Osteocyte (in vitro differentiated cells): ENCODE data around the gene EMB. TPM values are rescaled to one million over a fixed set of nuclear protein-coding genes. Genes with fewer than 3 reads are reported as not detected.
"Not testable (repeated sequence)": the region's sequence is repeated elsewhere in the genome, so short reads cannot be mapped to it uniquely, and the experiment has no call there.

Source experiments
- DNase-seq: peaks from one replicate; pipeline ENCODE4 v3.0.0; 2021; ENCODE audit warnings: mixed read lengths; ENCODE audit not compliant: unreplicated experiment; ENCODE audit errors: extremely low spot score
- H3K27ac Mint-ChIP-seq: one replicate; pipeline ENCODE4 v1.8.0; 2021; ENCODE audit warnings: mild to moderate bottlenecking, mixed read lengths; ENCODE audit not compliant: unreplicated experiment
- H3K27me3 Mint-ChIP-seq: one replicate; pipeline ENCODE4 v1.8.0; 2021; ENCODE audit warnings: mixed read lengths; ENCODE audit not compliant: unreplicated experiment
- H3K36me3 Mint-ChIP-seq: one replicate; pipeline ENCODE4 v1.8.0; 2021; ENCODE audit warnings: mixed read lengths; ENCODE audit not compliant: unreplicated experiment
- H3K4me1 Mint-ChIP-seq: one replicate; pipeline ENCODE4 v1.8.0; 2021; ENCODE audit warnings: mixed read lengths; ENCODE audit not compliant: unreplicated experiment
- H3K4me3 Mint-ChIP-seq: one replicate; pipeline ENCODE4 v1.8.0; 2021; ENCODE audit warnings: mild to moderate bottlenecking, moderate library complexity, mixed read lengths; ENCODE audit not compliant: unreplicated experiment
- H3K9me3 Mint-ChIP-seq: one replicate; pipeline ENCODE4 v1.8.0; 2021; ENCODE audit warnings: mixed read lengths; ENCODE audit not compliant: unreplicated experiment
- CTCF ChIP-seq: fragments of 200-600 bp; sonication (generic); IDR thresholded peaks from 2 replicates; pipeline ENCODE4 v1.5.0; 2021; ENCODE audit warnings: antibody characterized with exemption, mild to moderate bottlenecking, moderate library complexity
- total RNA-seq: library from RNA; stranded (reverse); gene quantifications from 2 replicates; pipeline ENCODE4 v1.2.1, GENCODE V29; 2021

The EMB gene
- total RNA-seq, 1 donor from 2014 or later: 3.7 TPM

GRCh38 chr5:50463047-50463446 lies 22.0 kb upstream of the EMB start:
- peaks cover 15% of the 10 kb centered on the region for H3K9me3 Mint-ChIP-seq
- no peaks in the 10 kb centered on the region for H3K27me3 Mint-ChIP-seq
- H3K36me3 Mint-ChIP-seq: no peaks in the 10 kb centered on the region
- no peak for DNase-seq
- H3K27ac Mint-ChIP-seq: no peak overlapping the region
- no peaks in the 10 kb centered on the region for H3K4me1 Mint-ChIP-seq
- H3K4me3 Mint-ChIP-seq: no peak overlapping the region
- TF ChIP-seq CTCF: no peak

GRCh38 chr5:50462579-50462978 lies 21.5 kb upstream of the EMB start:
- H3K36me3 Mint-ChIP-seq, H3K4me1 Mint-ChIP-seq, H3K4me3 Mint-ChIP-seq, H3K27me3 Mint-ChIP-seq, DNase-seq, H3K27ac Mint-ChIP-seq: not testable (repeated sequence)
- H3K9me3 Mint-ChIP-seq: peaks cover 12% of the 10 kb centered on the region

- DNase-seq: not testable (repeated sequence)
These were observed 17.3 kb upstream of the EMB start for GRCh38 chr5:50458372-50458771.

GRCh38 chr5:50449241-50449640 lies 8.2 kb upstream of the EMB start:
- not testable (repeated sequence) for H3K27ac Mint-ChIP-seq, H3K27me3 Mint-ChIP-seq, DNase-seq, H3K4me3 Mint-ChIP-seq, H3K9me3 Mint-ChIP-seq, H3K36me3 Mint-ChIP-seq, H3K4me1 Mint-ChIP-seq

More at GRCh38 chr5:50458372-50458771, 17.3 kb upstream of the EMB start:
- H3K27me3 Mint-ChIP-seq, H3K36me3 Mint-ChIP-seq, H3K4me3 Mint-ChIP-seq, H3K4me1 Mint-ChIP-seq, H3K27ac Mint-ChIP-seq: not testable (repeated sequence)
- H3K9me3 Mint-ChIP-seq: peaks cover 11% of the 10 kb centered on the region

GRCh38 chr5:50447941-50448340 lies 6.9 kb upstream of the EMB start:
- TF ChIP-seq CTCF: no peak
- no peaks in the 10 kb centered on the region for H3K4me1 Mint-ChIP-seq

GRCh38 chr5:50447228-50447627 lies 6.1 kb upstream of the EMB start:
- no peaks in the 10 kb centered on the region for H3K36me3 Mint-ChIP-seq
- no peak overlapping the region for H3K4me3 Mint-ChIP-seq
- H3K9me3 Mint-ChIP-seq: no peaks in the 10 kb centered on the region
- no peak for DNase-seq
- TF ChIP-seq CTCF: no peak
- no peak overlapping the region for H3K27ac Mint-ChIP-seq
- H3K4me1 Mint-ChIP-seq: no peaks in the 10 kb centered on the region
- peaks cover 3% of the 10 kb centered on the region for H3K27me3 Mint-ChIP-seq

More at GRCh38 chr5:50447941-50448340, 6.9 kb upstream of the EMB start:
- Mint-ChIP-seq H3K9me3 (no peaks in the 10 kb centered on the region), H3K36me3 (no peaks in the 10 kb centered on the region), H3K27ac (no peak overlapping the region), H3K27me3 (no peaks in the 10 kb centered on the region), H3K4me3 (no peak overlapping the region)
- no peak for DNase-seq
